HG03280 (cell line): ENCODE data around the gene SPRED2.

Experiments
- ATAC-seq: cut with Tn5 transposase; IDR thresholded peaks from one replicate; pipeline ENCODE4 v1.9.1; 2021; ENCODE audit warnings: mild to moderate bottlenecking, moderate library complexity; ENCODE audit not compliant: unreplicated experiment

SPRED2 gene

DNA sequence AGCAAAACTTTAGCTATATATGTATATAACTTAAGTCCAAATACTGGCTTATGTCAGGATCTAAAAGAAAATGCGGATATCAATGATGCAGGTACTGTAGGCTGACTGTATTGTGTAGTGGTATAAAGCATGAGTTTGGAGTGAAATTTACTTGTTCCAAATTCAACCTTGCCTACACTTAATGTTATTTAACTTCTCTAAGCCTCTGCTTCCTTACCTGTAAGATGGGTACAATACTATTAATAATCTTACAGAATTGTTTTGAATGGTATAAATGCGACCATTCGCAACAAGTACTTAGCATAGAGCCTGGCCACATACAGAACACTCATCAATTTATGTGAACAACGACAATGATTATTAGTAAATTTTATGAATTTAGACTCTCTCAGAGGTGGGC is 62.4 kb downstream of the SPRED2 start:
- no peak for ATAC-seq

DNA sequence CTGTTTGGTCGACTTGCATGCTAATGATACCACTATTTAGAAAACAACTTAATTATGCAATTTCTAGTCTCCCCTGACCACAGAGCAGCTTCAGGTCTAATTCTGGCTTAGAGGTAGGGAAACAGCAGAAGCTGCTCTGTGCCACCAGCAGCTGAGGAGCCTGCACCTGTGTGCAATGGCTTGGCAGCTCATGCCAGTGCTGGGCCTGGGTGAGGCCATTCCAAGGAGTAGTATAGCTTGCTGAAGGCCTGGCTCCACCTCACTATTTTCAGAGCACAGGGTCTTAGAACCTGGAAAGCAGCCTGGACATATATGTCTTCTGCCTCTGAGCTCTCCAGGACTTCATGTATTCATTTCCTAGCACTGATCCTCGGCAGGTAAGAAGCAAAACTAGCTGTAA is 62.8 kb downstream of the SPRED2 start:
- ATAC-seq: no peak

GRCh38 chr2:65368468-65368867 is 63.9 kb downstream of the SPRED2 start:
- ATAC-seq: no peak

- ATAC-seq: no peak
These were observed 64.9 kb downstream of the SPRED2 start for GRCh38 chr2:65367524-65367923.

GRCh38 chr2:65366595-65367125 is 65.7 kb downstream of the SPRED2 start:
- no peak for ATAC-seq

DNA sequence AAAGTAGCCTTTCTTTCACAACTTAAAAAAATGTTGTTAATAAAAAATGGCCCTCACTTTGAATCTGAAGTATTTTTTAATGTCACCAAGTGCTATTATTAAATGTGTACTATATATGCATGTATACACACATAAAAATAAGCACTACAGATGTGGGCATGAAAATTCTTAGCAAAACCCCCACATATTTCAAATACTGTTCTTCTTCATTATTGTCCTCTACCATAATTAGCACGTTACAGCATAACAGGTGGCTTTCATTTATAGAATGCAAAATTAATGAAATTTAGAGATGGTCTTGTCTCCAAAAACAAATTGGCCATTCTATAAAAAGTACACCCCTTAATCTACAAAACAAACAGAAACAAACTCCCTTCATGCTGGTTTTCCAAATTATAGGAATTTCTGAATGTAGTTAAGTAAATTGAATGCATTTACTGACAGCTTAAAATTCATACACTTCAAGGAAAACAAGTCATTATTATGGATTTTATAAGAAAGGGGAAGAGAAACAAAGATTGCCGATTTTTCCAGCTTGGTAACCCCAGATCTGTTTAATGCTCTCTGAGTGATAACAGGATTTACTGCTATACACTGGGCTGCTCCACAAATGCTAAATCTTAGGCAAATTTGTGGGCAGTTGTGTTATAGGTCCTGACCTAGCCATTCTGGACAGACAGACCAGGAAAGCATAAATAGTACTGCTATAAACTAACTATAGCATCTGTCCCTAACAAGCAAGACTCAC is 67.2 kb downstream of the SPRED2 start:
- ATAC-seq: no peak

GRCh38 chr2:65363879-65364666 is 68.3 kb downstream of the SPRED2 start:
- no peak for ATAC-seq

GRCh38 chr2:65361623-65362022 is 70.8 kb downstream of the SPRED2 start:
- no peak for ATAC-seq

GRCh38 chr2:65360441-65360840 is 72.0 kb downstream of the SPRED2 start:
- ATAC-seq: no peak

DNA sequence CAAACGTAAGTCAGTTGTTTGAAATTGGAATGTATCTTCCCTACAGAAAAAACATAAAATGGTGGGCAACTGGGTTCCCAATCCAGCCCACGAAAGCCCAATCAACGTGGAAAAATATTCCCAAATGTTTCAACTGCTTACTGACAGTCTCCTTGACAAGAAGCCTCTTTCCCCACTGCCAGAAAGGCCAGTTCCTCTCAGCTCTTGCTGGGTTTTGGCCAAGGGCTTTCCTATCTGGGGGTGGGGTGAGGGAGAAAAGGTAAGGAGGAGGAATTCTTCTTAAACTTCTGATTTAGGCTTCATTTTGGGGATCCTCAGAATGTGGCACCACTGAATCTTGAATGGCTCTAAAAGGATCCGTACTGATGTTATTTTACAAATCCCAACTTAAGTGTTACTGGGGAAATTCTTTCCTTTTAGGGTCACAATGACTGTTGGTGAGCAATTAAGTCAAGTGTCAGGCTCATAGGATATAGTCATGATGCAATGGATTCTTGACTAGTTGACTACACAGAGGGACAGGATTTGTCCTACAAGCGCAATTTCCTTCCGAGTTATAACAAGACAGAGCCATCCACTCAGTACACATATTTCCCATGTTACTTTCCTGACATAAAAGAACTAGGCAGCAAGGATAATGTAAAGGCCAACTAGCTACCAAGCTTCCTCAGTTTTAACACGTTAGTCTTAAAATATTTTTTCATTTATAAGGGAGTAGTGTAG is 73.6 kb downstream of the SPRED2 start:
- no peak for ATAC-seq

GRCh38 chr2:65357959-65358294 is 74.5 kb downstream of the SPRED2 start:
- peak; percentile 83 for ATAC-seq

- ATAC-seq: peak; percentile 57
These were observed 75.1 kb downstream of the SPRED2 start for GRCh38 chr2:65357095-65357958.

- no peak for ATAC-seq
These were observed 77.1 kb downstream of the SPRED2 start for GRCh38 chr2:65355186-65355831.

DNA sequence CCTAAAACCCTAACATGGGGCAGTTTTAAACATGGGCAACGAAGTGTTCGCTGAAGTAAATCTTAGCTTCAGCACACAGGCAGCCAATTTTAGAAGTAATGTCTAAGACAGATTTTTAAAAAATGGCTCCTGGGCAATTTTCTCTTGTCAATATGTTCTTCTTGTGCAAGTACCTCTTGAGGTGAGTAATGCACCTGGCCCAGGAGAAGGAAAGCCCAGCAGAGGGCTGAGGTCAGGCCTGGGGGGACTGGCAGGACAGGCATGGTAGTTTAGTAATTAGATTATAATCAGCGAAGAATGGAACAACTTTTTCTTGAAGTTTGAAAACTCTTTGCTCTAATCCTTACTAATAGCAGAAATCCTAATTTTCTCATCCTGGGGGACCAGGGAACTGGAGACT is 77.6 kb downstream of the SPRED2 start:
- no peak for ATAC-seq

DNA sequence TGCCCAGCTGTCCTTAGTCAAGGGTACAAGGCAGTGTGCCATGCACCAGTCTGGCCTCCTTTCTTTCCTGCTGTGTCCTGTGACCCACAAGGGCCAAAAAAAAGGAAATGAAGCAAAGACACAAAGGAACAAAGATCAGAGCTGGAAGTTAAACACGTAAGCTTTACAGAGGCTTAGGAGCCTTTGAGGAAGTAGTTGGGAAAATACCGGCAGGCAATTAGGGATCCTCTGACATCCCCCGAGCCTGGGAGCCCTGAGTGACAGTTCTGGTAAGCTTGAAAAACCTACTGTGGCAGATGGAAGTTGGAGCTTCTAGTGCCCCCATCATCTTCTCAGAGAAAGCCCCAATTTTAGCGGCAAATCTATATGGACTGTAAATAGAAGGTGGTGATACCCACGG is 78.5 kb downstream of the SPRED2 start:
- no peak for ATAC-seq

DNA sequence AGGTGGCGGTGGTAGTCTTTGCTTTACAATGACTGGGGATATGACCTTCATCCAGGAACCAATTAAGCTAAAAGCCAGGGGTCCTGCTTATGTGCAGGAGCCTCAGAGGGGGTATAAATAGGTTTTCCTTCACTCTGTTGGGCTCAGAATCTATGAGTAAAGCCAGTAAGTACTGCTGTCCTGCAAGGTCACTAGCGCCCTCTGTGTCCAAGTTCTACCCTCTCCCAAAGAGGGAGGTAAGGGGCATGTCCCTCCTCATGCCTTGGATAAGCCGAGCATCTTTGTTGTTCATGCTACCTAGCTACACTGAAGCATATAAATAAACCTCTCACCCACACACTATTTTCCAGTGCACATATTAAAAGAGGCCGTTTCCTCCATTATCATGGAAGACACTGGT is 79.4 kb downstream of the SPRED2 start:
- ATAC-seq: no peak

GRCh38 chr2:65351948-65352595 is 80.3 kb downstream of the SPRED2 start:
- ATAC-seq: no peak

DNA sequence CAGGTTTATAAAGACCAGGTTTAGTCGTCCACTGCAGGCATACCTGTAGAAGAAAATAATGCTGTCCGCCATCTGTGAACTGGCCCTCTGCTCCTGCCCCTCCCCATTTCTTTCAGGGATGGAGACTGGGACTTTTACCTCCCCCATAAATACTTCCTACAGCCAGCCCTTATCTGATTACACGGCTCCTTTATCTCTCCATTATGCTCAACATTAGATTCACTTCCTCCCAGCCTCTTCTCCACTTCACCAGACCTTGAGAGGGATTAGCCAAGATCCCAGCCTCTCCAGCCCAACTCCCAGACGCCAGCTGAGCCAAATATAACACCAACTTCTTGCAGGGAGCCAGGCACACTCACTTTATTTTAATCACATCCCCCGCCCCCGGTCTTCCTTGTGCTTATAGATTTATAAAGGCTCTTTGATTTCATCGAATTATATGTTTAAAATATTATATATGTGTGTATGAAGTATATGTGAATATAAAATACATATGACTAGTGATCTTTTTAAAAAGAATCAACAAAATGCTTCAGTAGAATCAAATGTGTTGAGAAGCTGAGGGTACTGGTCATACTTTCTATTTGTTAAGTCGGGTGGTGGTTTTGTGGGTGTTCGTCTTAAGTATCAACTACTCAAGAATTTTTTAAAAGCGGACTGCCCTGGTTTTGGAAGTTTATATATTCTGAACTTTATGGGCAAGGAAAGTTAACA is 81.0 kb downstream of the SPRED2 start:
- ATAC-seq: no peak

DNA sequence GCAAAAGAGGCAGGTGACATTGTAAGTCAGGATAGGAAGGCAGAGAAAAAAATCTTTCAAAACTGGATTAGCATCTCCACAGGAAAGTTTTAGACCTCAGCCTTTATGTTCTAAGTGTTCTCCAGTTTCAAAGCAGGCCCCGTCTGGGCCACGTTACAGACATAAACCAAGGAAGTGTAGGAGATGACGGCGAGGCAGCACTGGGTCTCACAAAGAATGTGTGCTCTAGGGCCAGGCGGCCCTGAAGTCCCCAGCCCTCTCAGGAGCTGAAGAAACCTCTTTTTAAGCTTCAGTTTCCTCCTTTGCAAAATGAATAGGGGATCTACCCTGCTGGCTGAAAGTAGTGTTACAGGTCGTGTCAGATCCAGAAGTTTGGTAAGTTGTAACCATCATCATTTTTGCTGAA is 81.7 kb downstream of the SPRED2 start:
- peak; percentile 81 for ATAC-seq
